Amniotic stem cell (primary cell): ENCODE measurements around the gene SHROOM2.
"Not testable (repeated sequence)": the region's sequence is repeated elsewhere in the genome, so short reads cannot be mapped to it uniquely, and the experiment has no call there.

Experiments
- DNase-seq: peaks from one replicate; lab custom pipeline; 2025; lab: John Stamatoyannopoulos, UW

Gene SHROOM2

DNA sequence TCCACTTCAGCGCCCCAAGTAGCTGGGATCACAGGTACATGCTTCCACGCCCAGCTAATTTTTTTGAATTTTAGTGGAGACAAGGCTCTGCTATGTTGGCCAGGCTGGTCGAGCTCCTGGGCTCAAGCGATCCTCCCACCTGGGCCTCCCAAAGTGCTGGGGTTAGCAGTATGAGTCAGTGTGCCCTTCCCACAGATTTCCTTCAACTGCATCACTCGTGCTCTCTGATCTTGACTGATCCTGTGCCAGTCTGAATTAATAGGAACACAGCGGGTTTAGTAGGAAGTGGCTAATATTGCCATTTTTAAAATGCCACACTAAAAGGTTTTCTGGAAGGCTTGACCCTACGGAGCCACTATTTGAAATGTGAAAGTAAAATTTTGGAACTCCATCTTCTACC lies 4.3 kb upstream of the SHROOM2 start:
- DNase-seq = no peak

DNA sequence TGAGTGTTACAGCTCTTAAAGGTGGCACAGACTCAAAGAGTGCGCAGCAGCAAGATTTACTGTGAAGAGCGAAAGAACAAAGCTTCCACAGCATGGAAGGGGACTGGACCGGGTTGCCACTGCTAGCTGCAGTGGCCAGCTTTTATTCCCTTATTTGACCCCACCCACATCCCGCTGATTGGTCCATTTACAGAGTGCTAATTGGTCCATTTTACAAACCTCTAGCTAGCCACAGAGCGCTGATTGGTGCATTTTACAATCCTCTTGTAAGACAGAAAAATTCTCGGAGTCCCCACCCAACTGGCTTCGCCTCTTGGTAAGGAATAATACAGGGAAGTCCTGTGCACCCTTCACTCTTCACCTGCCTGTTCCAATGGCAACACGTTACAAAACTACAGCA lies 1.9 kb upstream of the SHROOM2 start:
- no peak for DNase-seq

DNA sequence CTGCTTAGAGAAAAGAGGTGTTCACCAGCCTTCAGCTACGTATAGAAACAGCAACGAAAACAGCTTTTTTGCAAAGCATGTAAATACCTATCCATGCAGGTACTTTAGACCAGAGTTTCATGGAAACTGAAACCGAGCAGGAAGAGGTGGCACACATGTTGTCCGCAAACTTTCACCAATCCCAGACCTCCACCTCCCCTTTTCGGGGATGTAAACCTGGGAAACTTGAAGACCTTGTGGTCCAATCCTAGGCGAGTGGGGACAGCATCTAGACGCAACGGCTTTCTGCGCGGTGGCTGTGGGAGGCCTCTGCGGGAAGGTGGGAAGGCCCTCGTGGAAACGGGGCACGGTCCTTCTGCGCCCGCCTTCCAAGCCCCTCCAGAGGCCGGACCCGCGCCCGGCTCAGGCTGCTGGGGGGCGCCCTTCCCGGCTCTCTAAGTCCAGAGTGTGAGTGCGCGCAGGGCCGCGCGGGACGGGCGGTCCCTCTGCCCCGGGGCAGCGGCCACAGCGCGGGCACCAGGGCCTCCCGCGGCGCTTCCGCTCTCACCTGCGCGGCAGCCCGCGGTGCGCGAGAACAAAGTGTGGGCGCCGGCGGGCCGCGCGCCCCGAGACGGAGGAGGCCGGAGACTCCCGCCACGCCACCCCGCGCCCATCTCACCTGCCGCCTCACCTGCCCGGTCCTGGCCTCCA lies 830 bp upstream of the SHROOM2 start:
- no peak for DNase-seq

DNA sequence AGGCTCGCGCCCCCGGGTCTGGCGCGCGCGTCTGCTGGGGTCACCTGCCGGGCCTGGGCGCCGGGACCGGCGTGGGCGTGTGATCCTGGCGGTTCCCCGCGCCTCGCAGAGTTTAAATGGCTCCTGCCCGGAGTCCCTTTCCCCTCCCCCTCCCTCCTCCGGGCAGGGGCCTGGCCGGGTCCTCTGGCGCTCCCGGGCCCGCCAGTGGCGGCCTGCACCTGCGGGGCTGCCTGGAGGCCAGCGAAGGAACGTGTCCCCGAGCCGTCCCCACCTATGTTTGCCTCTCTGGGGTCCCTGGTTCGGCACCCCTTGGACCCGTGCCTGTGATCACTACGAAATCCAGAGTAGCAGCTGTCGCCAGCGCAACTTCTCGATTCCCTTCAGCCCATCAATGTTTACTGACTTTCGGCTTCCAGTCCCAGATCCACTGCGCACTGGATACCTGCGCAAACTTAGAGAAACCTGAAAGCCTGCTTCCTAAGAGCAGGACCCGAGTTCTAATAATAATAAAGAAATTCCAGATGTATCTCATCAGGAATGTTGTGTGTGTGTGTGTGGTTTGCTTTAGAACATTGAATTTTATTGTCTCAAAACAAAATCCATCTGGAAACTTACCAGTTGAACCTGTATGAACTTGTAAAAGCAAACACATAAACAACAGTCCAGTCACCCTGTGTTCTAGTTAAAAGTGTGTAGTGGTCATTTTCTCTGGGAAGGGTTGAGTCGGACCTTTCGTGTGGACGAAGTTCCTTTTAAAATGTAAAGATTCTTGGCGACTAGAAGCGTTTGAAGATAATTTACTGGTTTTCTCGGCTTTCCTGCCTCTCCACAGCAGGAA lies 788 bp downstream of the SHROOM2 start:
- no peak for DNase-seq

DNA sequence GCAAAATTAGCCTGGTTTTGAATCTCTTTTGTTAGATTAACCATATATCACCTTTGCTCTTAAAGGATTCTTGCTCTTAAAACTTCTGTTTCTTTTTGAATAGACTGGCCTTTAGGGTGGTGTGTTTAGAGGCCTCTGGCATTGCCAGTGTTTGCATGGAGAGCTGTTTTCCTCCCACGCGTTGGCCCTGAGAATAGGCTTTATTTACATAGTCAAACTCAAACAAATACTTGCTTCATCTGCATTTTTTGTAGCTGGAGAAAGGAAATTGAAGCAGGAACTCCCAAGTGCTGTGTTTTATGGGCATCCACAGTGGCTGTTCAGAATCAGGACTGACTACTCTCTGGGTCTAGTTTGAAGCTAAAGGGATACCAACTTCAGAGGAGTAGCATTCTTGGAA lies 2.7 kb downstream of the SHROOM2 start:
- no peak for DNase-seq

DNA sequence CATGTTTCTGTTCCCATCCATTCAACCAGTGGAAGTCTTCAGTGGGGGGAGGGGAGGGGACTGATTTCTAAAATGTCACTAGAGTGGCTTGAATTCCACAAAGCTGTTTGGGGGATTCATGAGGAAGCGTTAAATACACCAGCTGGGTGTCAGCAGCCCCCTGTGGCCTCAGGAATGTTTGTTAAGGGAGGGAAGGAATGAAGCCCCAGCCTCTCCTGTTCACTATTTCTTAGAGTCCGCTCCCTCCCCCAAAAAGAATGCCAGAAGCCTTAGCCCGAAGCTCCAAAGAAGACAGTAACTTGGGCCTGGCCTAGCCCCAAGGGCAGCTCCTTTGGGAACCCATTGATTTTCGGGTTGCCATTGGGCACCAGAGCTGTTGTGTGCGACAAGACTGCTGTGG lies 3.3 kb downstream of the SHROOM2 start:
- no peak for DNase-seq

- DNase-seq = no peak
These were observed 4.6 kb downstream of the SHROOM2 start for GRCh38 chrX:9790866-9791265.

DNA sequence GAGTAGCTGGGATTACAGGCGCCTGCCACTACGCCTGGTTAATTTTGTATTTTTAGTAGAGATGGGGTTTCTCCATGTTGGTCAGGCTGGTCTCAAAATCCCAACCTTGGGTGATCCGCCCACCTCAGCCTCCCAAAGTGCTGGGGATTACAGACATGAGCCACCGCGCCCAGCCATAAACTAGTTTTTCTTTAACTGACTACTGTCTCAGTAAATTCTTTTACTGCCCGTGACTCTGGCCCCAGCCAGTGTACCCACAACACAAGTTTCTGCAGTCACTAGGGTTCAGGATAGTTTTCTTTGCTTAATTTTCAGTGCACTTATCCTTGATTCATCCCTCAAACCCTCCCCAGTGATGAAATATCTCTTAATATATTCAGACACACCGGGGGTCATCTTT lies 8.3 kb downstream of the SHROOM2 start:
- DNase-seq = no peak

GRCh38 chrX:9797384-9798360 lies 11.4 kb downstream of the SHROOM2 start:
- no peak for DNase-seq

- DNase-seq = no peak
These were observed 16.5 kb downstream of the SHROOM2 start for GRCh38 chrX:9802737-9803136.

DNA sequence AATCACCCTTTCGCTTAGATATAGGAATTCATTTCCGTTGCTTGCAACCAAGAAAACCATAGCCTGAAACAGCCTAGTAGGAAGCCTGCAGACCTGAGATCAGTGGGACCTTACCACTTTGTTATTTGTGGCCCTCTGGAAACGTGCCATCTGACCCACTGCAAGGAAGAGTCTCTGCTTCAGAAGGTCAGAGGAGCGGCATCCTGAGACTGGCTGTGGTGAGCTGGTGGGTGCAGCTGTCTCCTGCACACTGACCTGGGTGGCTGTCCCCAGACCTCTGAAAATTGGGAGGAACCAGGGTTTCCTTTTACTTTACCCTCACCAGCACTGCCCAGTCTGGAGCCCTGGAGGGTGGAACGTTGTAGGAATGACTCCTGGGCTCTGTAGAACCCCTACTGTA lies 18.2 kb downstream of the SHROOM2 start:
- no peak for DNase-seq

- no peak for DNase-seq
These were observed 19.7 kb downstream of the SHROOM2 start for GRCh38 chrX:9805956-9806355.

DNA sequence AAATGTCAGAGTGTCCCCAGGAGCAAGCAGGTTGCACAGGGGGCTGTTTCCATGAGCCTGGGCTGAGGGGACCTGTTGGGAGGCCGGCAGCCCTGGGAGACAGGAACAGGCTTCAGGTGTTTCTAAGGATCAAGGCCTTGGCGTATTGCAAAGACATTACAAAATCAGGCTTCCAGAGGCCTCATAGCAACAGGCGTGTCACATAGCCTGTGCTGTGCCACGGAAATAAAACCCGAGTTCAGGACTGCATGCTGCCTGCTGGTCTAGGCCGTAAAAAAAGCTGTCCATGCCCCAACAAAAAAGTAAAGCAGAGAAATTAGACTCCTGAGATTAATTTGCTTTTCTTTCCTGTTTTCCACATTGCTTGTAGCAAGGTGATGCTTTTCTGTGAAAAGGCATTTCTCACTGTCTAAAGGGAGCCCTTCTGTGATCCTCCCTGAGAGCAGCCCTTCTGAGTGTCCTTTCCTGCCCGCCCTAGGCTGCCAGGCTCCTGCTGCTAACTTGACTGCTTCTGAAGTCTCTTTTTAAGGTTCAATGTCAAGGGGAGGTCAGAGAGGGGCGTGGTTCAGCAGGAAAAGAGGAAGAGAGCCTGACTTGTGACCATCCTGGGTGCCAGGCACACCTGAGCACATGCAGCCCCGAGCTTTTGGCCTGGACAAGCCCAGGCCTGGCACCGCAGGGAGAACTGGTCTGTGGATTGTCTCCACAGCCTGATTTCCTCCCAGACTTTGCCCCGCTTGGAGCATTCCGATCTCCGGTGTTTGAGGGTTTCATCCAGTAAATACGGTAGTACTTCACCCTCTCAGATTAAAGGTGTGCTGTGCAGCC lies 21.3 kb downstream of the SHROOM2 start:
- DNase-seq = no peak

DNA sequence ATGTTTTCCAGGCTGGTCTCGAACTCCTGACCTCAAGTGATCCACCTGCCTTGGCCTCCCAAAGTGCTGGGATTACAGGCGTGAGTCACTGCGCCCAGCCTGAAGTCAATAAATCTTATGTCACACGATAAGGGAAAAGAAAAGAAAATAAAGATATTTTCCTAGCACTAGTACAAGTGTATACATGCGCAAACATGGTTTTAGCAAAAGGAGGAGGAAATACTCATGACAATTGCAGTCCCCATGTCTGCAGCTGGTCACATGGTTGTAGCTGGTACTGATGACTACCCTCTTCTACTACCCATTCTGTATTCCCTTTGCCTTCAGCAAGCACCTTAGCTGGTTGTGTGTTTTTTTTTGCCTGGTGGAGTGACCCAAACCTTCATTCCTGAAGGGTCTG lies 23.6 kb downstream of the SHROOM2 start:
- not testable (repeated sequence) for DNase-seq

- DNase-seq = not testable (repeated sequence)
These were observed 24.9 kb downstream of the SHROOM2 start for GRCh38 chrX:9811086-9811485.

- DNase-seq = no peak
These were observed 30.0 kb downstream of the SHROOM2 start for GRCh38 chrX:9816084-9816700.

GRCh38 chrX:9821572-9821971 lies 35.3 kb downstream of the SHROOM2 start:
- no peak for DNase-seq

DNA sequence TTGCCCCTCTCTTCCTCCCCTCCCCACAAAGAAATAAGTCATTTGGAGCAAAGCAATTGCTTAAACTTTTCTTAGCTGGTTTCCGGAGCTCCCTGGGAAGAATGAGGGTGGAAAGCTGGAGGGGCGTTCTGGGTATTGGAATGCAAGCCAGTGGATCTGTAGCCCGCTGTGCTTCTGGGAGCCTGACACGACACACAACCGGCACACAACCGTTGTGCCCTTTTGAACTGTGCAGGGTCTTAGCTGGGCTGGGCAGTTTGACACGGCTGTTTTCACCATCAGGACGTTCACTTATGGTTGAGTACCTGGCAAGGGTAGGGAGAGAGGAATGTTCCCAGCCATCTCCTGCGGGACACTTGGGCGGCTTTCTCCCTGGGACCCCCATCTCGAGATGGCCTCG lies 38.3 kb downstream of the SHROOM2 start:
- no peak for DNase-seq

DNA sequence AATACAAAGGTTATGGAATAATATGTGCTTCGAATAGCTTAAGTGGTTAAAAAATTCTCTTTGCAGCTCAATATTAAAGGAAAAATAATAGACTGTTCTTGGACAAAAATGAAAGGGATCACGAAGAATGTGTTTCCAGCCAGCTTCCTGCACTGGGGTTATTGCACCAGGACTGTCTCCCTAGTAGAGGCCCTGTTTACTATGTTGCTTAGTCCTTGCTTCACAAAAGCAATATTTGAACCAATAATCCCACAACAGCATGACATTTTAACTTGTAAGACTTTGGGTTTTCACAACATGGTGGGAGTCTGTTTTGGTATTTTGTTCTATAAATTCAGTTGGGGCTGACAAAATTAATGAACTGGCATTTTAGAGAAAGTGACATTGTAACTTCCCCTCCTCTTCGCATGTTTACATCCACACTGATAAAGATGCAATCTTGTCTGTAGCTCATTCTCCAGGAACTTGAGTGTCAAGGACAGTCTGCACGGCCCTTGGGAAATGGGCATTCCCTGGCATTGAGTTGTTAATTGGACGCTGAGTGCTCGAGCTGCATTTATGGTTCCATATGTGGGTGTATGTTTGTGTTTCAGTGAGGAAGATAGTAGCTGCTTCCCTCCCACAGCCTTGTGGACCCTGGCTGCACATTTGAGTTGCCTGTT lies 39.0 kb downstream of the SHROOM2 start:
- no peak for DNase-seq

DNA sequence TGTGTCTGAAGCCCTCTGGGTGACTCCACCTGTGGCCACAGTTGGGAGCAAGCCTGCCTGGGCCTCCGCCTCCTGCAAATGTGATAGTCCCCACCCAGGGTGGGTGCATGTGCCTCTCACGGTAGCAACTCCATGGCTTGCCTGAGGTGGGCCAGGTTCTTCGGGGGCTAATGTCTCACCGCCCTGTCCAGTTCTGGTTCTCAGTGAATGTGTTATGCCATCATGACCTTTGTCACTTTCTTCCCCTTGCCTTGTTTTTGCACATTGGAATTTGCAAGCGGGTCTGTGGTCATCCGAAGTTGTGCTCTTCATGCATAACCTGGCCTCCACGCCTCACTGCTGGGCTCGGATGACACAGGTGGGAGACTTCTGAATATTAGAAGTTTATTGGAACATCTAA lies 39.7 kb downstream of the SHROOM2 start:
- no peak for DNase-seq
